Mesenteric fat pad (tissue), 1 donor: ENCODE measurements around the gene ARVCF. TPM values are rescaled to one million over a fixed set of nuclear protein-coding genes. Genes with fewer than 3 reads are reported as not detected.

ENCODE experiments used
- DNase-seq: peaks from one replicate; pipeline ENCODE4 v3.0.0-alpha.2; 2020; ENCODE audit warnings: low spot score
- total RNA-seq: library from RNA; stranded (reverse); fragmentation: NEBNext Ultra II Directional; extraction: Animal tissue kit (Norgen Biotek cat#: 25700); gene quantifications from one replicate; pipeline ENCODE4 v1.2.1, GENCODE V29; 2021
- donor health status: DM: yes; HTN: yes; CAD: no.

ARVCF gene
- total RNA-seq, 1 donor from 2014 or later = 5.3 TPM

DNA sequence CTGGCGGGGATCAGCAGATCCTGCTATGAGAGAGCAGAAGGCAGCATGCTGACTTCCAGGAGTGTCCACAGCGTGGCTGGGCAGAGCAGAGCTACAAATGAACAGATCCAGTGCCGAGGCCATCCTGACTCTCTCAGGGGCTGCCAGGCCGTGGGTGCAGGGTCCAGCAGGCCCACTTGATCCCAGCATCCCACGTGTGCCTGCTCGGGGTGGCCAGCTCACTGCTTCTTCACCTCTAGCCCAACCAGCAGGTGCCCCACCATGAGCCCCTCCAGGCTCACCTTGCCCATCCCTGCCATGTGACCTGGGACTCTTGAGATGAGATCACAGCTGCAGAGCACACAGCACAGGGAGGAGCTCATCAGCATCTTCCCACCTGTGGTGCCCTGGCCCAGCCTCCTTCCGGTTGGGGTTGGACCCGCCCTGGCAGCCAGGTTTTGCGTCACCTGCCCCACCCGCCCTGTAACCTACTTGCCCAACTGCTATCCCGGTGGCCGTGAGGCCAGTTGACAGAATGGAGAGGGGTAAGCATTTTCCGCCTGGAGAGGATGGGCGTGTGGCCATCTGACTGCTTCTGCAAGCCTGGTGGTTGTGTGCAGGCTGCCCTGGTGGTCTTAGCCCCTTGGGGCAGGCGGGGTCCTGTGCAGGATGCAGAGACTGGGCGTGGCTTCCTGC is 15.2 kb upstream of the ARVCF start:
- no peak for DNase-seq

DNA sequence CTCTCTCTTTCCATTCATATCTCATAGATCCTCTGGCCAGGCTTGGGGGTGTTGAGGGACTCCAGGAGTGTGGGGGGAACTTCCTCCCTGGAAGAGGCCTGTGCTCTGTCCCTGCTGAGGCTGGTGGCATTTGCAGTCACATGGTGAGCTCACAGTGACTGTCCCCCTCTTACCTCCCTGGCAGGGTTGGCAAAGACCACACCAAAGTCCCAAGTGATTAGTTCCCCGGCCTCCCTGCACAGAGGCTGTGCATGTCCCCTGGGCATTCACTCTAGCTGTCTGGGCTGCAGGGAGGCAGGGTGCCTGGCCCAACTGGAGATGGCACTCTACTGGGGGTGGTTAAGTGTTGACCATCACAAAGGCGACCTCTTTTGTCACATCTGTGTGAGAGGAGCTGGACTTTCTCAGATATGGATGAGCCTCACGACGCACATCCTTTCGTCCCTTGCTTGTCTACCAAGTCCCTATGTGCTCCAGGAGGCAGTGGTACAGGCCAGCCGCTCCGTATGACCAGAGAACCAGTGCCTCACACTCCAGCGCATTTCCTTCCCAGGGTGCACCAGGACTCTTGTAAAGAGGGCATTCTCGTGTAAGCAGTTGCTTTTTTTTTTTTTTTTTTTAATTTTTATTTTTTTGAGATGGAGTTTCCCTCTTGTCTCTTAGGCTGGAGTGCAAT is 13.1 kb upstream of the ARVCF start:
- no peak for DNase-seq

GRCh38 chr22:20028855-20029549 is 12.4 kb upstream of the ARVCF start:
- DNase-seq = no peak

- no peak for DNase-seq
Measured at GRCh38 chr22:20027966-20028854, 11.6 kb upstream of the ARVCF start.

DNA sequence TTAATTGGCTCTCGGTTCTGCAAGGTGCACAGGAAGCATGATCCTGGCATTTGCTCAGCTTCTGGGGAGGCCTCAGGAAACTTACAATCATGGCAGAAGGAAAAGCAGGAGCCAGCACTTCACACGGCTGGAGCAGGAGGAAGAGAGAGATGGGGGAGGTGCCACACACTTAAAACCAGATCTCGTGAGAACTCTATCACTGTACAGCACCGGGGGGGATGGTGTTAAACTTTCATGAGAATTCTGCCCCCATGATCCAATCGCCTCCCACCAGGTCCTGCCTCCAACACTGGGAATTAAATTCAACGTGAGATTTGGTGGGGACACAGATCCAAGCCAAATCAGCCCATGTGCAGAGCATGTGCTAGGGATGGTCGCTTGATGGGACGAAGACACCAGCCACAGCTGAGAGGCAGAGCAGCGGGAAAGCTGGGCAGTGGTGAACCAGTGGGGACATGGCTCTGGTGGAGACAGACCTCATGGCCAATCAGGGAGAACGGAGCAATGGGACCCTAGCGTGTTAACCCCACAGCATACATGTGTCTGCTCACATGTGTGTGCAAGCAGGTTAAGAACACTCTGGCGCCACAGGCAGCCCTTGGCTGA is 10.5 kb upstream of the ARVCF start:
- DNase-seq = no peak

- no peak for DNase-seq
Measured at GRCh38 chr22:20026204-20026908, 9.7 kb upstream of the ARVCF start.

GRCh38 chr22:20025401-20026203 is 9.0 kb upstream of the ARVCF start:
- DNase-seq = no peak

- no peak for DNase-seq
Measured at GRCh38 chr22:20024650-20025397, 8.2 kb upstream of the ARVCF start.

GRCh38 chr22:20024225-20024624 is 7.6 kb upstream of the ARVCF start:
- no peak for DNase-seq

GRCh38 chr22:20022978-20023613 is 6.5 kb upstream of the ARVCF start:
- no peak for DNase-seq

DNA sequence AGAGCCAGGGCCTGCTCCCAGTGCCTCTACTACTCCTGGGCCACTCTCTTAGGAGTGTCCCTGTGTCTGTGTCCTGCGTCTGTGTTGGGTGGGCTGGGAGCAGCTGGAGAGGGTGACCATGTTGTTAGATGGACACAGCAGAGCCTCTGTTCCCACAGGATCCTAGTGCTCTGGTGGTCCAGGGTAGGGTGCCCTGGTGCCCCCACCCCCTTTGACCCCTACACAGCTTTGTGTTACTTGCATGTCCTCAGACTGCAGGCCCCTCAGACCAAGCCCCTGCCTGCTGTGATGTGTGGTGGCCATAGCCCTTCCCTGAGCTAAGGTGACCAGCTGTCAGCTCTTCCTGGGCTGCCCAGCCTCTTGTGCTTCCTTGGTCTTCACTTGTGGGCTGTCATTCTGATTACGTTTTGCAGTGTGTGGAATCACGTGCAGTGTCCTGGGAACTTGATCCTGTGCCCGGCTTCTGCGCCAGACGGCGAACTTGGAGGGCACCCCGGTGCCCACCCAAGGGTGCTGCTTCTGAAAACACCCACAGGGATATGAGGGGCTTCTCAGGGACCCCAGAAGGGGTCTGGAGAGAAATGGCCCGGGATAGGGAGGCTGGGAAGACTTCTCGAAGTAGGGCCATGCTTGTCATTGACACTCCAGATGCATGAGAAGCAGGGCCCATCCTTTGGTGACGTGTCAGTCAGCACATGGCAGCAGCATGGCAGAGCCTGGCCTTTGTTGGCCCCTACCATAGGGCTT is 5.8 kb upstream of the ARVCF start:
- no peak for DNase-seq

GRCh38 chr22:20021196-20022181 is 4.9 kb upstream of the ARVCF start:
- DNase-seq = no peak

- peak; percentile 98 for DNase-seq
Measured at GRCh38 chr22:20020533-20021195, 4.0 kb upstream of the ARVCF start, which contains the start of gene TANGO2. TANGO2 (plus strand) TSS chr22:20021110; CDS start chr22:20036799, 15,689 bp downstream.

DNA sequence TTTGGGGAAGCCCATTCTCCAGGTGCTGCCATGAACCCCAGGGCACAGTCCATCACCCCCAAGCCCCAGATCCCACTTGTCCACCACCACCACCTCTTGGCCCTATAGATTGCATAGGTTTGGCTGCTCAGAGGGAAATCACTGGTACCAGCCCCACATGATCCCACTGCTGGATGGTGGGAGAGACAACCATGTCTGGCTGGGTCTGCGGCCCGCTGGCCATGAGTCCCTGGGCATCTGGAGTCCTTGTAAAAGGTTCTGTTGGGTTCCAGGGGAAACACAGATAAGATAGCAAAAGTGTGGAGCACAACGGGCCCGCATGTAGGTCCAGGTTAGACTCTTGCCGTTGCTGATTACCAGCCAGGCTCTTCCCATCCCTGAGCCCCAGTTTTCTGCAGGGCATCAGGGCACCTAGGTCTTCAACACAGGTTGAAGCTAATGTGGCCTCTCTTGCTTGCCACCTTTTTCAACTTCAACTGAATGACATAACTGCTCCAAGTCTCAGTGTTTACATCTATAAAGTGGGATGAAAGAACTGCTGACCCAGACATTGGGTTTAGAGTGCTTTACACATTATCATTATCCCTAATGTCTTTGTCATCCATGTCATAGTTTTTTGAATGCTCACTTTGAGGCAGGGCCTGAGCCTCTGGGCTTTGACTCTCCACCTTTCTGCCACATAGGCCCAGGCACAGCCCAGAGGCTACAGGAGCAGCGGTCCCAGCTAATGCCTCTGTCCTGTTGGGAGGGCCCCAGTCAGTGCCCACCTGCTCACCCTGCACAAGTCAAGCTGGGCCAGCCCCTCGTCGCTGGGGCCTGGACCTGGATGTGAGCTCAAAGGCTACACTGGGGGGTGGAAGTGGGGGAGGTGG is 3.3 kb upstream of the ARVCF start:
- no peak for DNase-seq

DNA sequence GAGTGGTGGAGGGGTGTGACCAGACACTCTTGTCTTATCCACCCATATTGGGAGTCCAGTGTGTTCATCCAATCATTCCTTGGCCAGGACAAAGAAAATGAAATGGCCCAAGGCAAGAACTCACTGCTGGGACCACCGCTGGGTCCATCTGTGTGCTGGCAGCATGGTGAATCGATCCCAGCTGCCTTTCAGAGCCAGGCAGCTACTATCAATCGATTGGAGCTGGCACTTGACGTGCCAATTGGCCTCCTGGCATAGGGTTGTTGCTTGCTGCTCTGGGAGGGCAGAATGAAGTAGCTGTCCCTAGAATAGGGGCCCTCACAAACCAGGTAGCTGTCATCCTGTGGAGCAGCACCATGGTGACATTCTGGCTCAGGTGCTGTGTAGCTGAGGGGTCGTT is 1.4 kb upstream of the ARVCF start:
- DNase-seq = no peak
